Keratinocyte (primary cell): Measurements from ENCODE around the gene RTCA. TPM values are rescaled to one million over a fixed set of nuclear protein-coding genes. Genes with fewer than 3 reads are reported as not detected.
"Not testable (repeated sequence)": the region's sequence is repeated elsewhere in the genome, so short reads cannot be mapped to it uniquely, and the experiment has no call there.

ENCODE experiments used
- DNase-seq: peaks from one replicate; pipeline ENCODE4 v3.0.0-alpha.2; 2011; ENCODE audit warnings: low read depth, missing footprints, low spot score
- FAIRE-seq: peaks from 2 replicates; lab custom pipeline; 2011; peaks lifted over from hg19 to GRCh38; lab: Jason Lieb, UNC
- H2AFZ ChIP-seq: 2 replicates; pipeline ENCODE4 v1.6.0; 2012; ENCODE audit warnings: low read length, control low read depth, inconsistent platforms; ENCODE audit not compliant: control insufficient read depth
- H3K27ac ChIP-seq: 2 replicates; pipeline ENCODE4 v1.5.1; 2011; ENCODE audit warnings: low read length; ENCODE audit not compliant: control insufficient read depth, insufficient read depth
- H3K27me3 ChIP-seq: 3 replicates; pipeline ENCODE4 v1.6.0; 2011; ENCODE audit warnings: low read length; ENCODE audit not compliant: control insufficient read depth, insufficient read depth; ENCODE audit errors: extremely low read depth
- H3K36me3 ChIP-seq, 2 experiments: 2 replicates in 1 of 2; 3 replicates in 1 of 2; pipeline ENCODE4 v1.5.1; 2011; ENCODE audit warnings: low read length in 2 of 2, mild to moderate bottlenecking in 1 of 2; ENCODE audit not compliant: control insufficient read depth in 2 of 2, insufficient read depth in 2 of 2; ENCODE audit errors: extremely low read depth in 1 of 2
- H3K4me1 ChIP-seq: 3 replicates; pipeline ENCODE4 v1.5.1; 2011; ENCODE audit warnings: low read length; ENCODE audit not compliant: control insufficient read depth, insufficient read depth; ENCODE audit errors: extremely low read depth
- H3K4me2 ChIP-seq: 3 replicates; pipeline ENCODE4 v1.6.0; 2011; ENCODE audit warnings: low read depth, low read length; ENCODE audit not compliant: control insufficient read depth, insufficient read depth; ENCODE audit errors: extremely low read depth
- H3K4me3 ChIP-seq, 3 experiments: fragments of 200-600 bp in 1 of 3; sonication (generic) in 1 of 3; 2 replicates in 2 of 3; 3 replicates in 1 of 3; pipeline ENCODE4 v1.5.1; 2011 to 2016; ENCODE audit warnings: low read length in 3 of 3, mild to moderate bottlenecking in 3 of 3, control low read depth in 2 of 3, inconsistent platforms in 1 of 3, low read depth in 1 of 3, mixed read lengths in 1 of 3, mixed run types in 1 of 3, moderate library complexity in 1 of 3; ENCODE audit not compliant: control insufficient read depth in 2 of 3, insufficient read depth in 2 of 3; ENCODE audit errors: extremely low read depth in 1 of 3
- H3K79me2 ChIP-seq: 2 replicates; pipeline ENCODE4 v1.6.0; 2012; ENCODE audit warnings: low read length; ENCODE audit not compliant: control insufficient read depth, insufficient read depth
- H3K9ac ChIP-seq: 3 replicates; pipeline ENCODE4 v1.6.0; 2011; ENCODE audit warnings: low read length; ENCODE audit not compliant: control insufficient read depth, insufficient read depth; ENCODE audit errors: extremely low read depth
- H3K9me1 ChIP-seq: 3 replicates; pipeline ENCODE4 v1.6.0; 2011; ENCODE audit warnings: low read length; ENCODE audit not compliant: control insufficient read depth, insufficient read depth; ENCODE audit errors: extremely low read depth
- H3K9me3 ChIP-seq: 2 replicates; pipeline ENCODE4 v1.5.1; 2012; ENCODE audit warnings: low read depth, low read length; ENCODE audit not compliant: control insufficient read depth
- H4K20me1 ChIP-seq: 3 replicates; pipeline ENCODE4 v1.6.0; 2011; ENCODE audit warnings: low read length; ENCODE audit not compliant: control insufficient read depth, insufficient read depth; ENCODE audit errors: extremely low read depth
- EZH2 ChIP-seq: IDR thresholded peaks from one replicate; pipeline ENCODE4 v1.6.1; 2012; ENCODE audit warnings: inconsistent platforms, mild to moderate bottlenecking, low read length, moderate library complexity
- dilution Hi-C: fragments of 300-500 bp; cut with MboI; formaldehyde crosslinking; loops from one replicate; pipeline ENCODE4 v1.7.0; 2020; ENCODE audit warnings: low sequenced_read_pairs; ENCODE audit not compliant: extremely low pct_ligation_motif_present
- polyA plus RNA-seq, 5 experiments: library from polyadenylated mRNA; depleted of rRNA in 3 of 5; stranded (reverse) in 3 of 5; stranded (forward) in 1 of 5; unstranded in 1 of 5; fragments of >200 nt; gene quantifications; 1 replicate in 1 of 5; 2 replicates in 3 of 5; 3 replicates in 1 of 5; pipeline versions ENCODE4 v1.2.1 to v1.2.3, GENCODE V29; 2011 to 2012; ENCODE audit warnings: missing spikeins in 2 of 5, low read depth in 1 of 5, low replicate concordance in 1 of 5
- TF ChIP-seq, protein P1 (sequence below), 3 experiments: IDR thresholded peaks in 1 of 3; conservative IDR thresholded peaks in 1 of 3; optimal IDR thresholded peaks in 1 of 3; 2 replicates in 2 of 3; 3 replicates in 1 of 3; pipeline versions ENCODE3 to v1.5.1; 2011; ENCODE audit warnings: low read length in 3 of 3, mild to moderate bottlenecking in 3 of 3, moderate library complexity in 2 of 3, control low read depth in 1 of 3, inconsistent platforms in 1 of 3; ENCODE audit not compliant: insufficient read depth in 2 of 3; ENCODE audit errors: extremely low read depth in 1 of 3

RTCA gene
- polyA plus RNA-seq, 1 donor (not counting 4 experiments of a cell fraction or from before 2014, with no cell fraction given), result 52.0 TPM

- no peaks in the 10 kb centered on the region for H3K27me3 ChIP-seq
- no peak for DNase-seq
- H3K4me1 ChIP-seq, result peaks cover 13% of the 10 kb centered on the region
- H4K20me1 ChIP-seq, result no peaks in the 10 kb centered on the region
- FAIRE-seq, result no peak
- H3K9me1 ChIP-seq, result no peaks in the 10 kb centered on the region
- H2AFZ ChIP-seq, result no peak overlapping the region
- dilution Hi-C loops, result no loop called here
- H3K79me2 ChIP-seq, result no peaks in the 10 kb centered on the region
- no peak overlapping the region for H3K9ac ChIP-seq
- no peaks in the 10 kb centered on the region for H3K9me3 ChIP-seq
- no peak overlapping the region for H3K4me3 ChIP-seq
- H3K4me2 ChIP-seq, result no peak overlapping the region
- no peak for TF ChIP-seq EZH2
- TF ChIP-seq, protein P1, sequence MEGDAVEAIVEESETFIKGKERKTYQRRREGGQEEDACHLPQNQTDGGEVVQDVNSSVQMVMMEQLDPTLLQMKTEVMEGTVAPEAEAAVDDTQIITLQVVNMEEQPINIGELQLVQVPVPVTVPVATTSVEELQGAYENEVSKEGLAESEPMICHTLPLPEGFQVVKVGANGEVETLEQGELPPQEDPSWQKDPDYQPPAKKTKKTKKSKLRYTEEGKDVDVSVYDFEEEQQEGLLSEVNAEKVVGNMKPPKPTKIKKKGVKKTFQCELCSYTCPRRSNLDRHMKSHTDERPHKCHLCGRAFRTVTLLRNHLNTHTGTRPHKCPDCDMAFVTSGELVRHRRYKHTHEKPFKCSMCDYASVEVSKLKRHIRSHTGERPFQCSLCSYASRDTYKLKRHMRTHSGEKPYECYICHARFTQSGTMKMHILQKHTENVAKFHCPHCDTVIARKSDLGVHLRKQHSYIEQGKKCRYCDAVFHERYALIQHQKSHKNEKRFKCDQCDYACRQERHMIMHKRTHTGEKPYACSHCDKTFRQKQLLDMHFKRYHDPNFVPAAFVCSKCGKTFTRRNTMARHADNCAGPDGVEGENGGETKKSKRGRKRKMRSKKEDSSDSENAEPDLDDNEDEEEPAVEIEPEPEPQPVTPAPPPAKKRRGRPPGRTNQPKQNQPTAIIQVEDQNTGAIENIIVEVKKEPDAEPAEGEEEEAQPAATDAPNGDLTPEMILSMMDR (optimal IDR thresholded peaks at IDR 0.05 in 1 of 3, IDR thresholded peaks at IDR 0.05 in 1 of 3, conservative IDR thresholded peaks at IDR 0.05 in 1 of 3; ENCODE audit: extremely low read depth in 1 of 3, insufficient read depth in 2 of 3, low read length in 3 of 3), result no peak
- H3K36me3 ChIP-seq, result peaks cover 0 to 11% of the 10 kb centered on the region in 2 experiments
- no peak overlapping the region for H3K27ac ChIP-seq
These were observed 33.9 kb upstream of the RTCA start for GRCh38 chr1:100232156-100232555.

DNA sequence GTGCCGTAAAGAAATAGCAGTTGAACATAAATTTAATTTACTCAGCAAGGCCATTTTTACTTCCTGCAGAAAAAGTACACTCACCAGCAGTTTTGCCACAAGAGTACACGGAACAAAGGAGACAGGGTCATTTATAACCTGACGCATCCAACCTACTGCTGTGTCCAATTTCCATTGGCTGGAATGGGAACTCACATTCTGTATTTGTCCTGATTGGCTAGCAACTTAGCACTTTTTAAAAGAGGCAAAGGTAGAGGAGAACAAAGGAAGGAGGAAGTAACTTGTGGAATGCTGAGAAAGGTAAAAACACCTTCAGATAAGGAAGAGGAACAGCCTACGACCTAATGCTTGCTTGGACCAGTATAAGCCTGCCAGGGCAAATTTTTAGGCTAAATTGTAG lies 32.5 kb upstream of the RTCA start:
- H3K27ac ChIP-seq, result peak overlapping the region; percentile 34
- H3K9me3 ChIP-seq, H3K9me1 ChIP-seq, H3K9ac ChIP-seq, H2AFZ ChIP-seq, dilution Hi-C loops, FAIRE-seq, H3K27me3 ChIP-seq, H4K20me1 ChIP-seq, H3K79me2 ChIP-seq: not testable (repeated sequence)
- peak overlapping the region in 1 of 3 experiments; percentile 20 for H3K4me3 ChIP-seq
- peak; percentile 23 for DNase-seq
- peak overlapping the region; percentile 25 for H3K4me2 ChIP-seq
- H3K4me1 ChIP-seq, result peaks cover 13% of the 10 kb centered on the region
- peaks cover 0 to 11% of the 10 kb centered on the region in 2 experiments for H3K36me3 ChIP-seq

DNA sequence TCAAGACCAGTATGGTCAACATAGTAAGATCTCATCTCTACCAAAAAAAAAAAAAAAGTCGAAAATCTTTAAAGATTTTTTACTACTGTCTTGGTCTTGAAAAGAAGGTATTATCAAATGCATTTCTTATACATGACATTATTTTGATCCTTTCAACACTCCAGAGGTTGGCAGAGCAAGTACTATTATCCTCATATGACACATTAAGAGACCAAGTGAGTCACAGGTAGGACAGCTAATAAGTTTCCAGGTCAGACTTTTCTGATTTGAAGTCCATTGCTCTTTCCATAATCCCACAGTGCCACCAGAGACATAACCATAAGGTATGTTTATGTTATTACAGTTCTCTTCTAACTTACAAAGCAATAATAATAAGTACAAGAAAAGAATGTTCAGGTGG lies 31.6 kb upstream of the RTCA start:
- no peak for DNase-seq
- TF ChIP-seq, protein P1 (optimal IDR thresholded peaks at IDR 0.05 in 1 of 3, IDR thresholded peaks at IDR 0.05 in 1 of 3, conservative IDR thresholded peaks at IDR 0.05 in 1 of 3; ENCODE audit: extremely low read depth in 1 of 3, insufficient read depth in 2 of 3, low read length in 3 of 3), result no peak
- TF ChIP-seq EZH2, result no peak
- H3K27ac ChIP-seq, result peak overlapping the region; percentile 34

More for the DNA sequence above, 31.6 kb upstream of the RTCA start:
- H3K9me3 ChIP-seq, result no peaks in the 10 kb centered on the region
- H4K20me1 ChIP-seq, result no peaks in the 10 kb centered on the region
- peaks cover 0 to 11% of the 10 kb centered on the region in 2 experiments for H3K36me3 ChIP-seq
- H3K4me2 ChIP-seq, result no peak overlapping the region
- no peak for FAIRE-seq
- no peak overlapping the region for H3K9ac ChIP-seq
- dilution Hi-C loops, result no loop called here
- no peaks in the 10 kb centered on the region for H3K9me1 ChIP-seq
- H3K4me1 ChIP-seq, result peaks cover 13% of the 10 kb centered on the region
- H3K27me3 ChIP-seq, result no peaks in the 10 kb centered on the region
- H2AFZ ChIP-seq, result no peak overlapping the region
- peak overlapping the region in 1 of 3 experiments; percentile 20 for H3K4me3 ChIP-seq
- no peaks in the 10 kb centered on the region for H3K79me2 ChIP-seq
